H1 (cell line): ENCODE data around the gene PDE6B. TPM values are rescaled to one million over a fixed set of nuclear protein-coding genes. Genes with fewer than 3 reads are reported as not detected.

ENCODE experiments used
- CTCF ChIA-PET: fragments of 300-600 bp; sonication (Branson Sonifier 250); formaldehyde crosslinking; loops from one replicate; lab custom pipeline; 2021; ENCODE audit not compliant: partially characterized antibody; lab: Charles Lee
- POLR2A ChIA-PET: fragments of 300-600 bp; sonication (Branson Sonifier 250); formaldehyde crosslinking; loops from one replicate; lab custom pipeline; 2021; ENCODE audit warnings: inconsistent platforms; ENCODE audit not compliant: partially characterized antibody; lab: Charles Lee
- DNase-seq, 2 experiments: peaks; one replicate each; pipeline versions ENCODE4 v3.0.0 to v3.0.0-alpha.2; 2010 to 2022; ENCODE audit warnings: low spot score in 2 of 2, low read depth in 1 of 2, mixed read lengths in 1 of 2
- FAIRE-seq: peaks from 2 replicates; lab custom pipeline; 2011; peaks lifted over from hg19 to GRCh38; lab: Jason Lieb, UNC
- H2AFZ ChIP-seq: 2 replicates; pipeline ENCODE4 v1.8.1; 2012; ENCODE audit warnings: low read length, inconsistent platforms
- H2AK5ac ChIP-seq: 2 replicates; pipeline ENCODE4 v1.6.1; 2013; ENCODE audit warnings: low read depth, low read length
- H2BK120ac ChIP-seq: replicated peaks from 2 replicates; pipeline ENCODE3; 2013; ENCODE audit warnings: low read depth, low read length, inconsistent platforms
- H2BK12ac ChIP-seq: 2 replicates; pipeline ENCODE4 v1.6.1; 2013; ENCODE audit warnings: low read depth, low read length
- H2BK15ac ChIP-seq: 2 replicates; pipeline ENCODE4 v1.6.1; 2013; ENCODE audit warnings: low read length
- H2BK20ac ChIP-seq: 2 replicates; pipeline ENCODE4 v1.6.1; 2013; ENCODE audit warnings: low read length
- H2BK5ac ChIP-seq: 2 replicates; pipeline ENCODE4 v1.6.1; 2013; ENCODE audit warnings: low read depth, low read length
- H3K14ac ChIP-seq: 2 replicates; pipeline ENCODE4 v1.6.1; 2013; ENCODE audit warnings: inconsistent platforms; ENCODE audit not compliant: insufficient read length
- H3K18ac ChIP-seq: 2 replicates; pipeline ENCODE4 v1.6.1; 2013; ENCODE audit warnings: low read length; ENCODE audit errors: extremely low read depth
- H3K23ac ChIP-seq: 2 replicates; pipeline ENCODE4 v1.6.1; 2013; ENCODE audit warnings: inconsistent platforms; ENCODE audit not compliant: insufficient read length
- H3K23me2 ChIP-seq: 2 replicates; pipeline ENCODE4 v1.6.1; 2013; ENCODE audit warnings: low read depth, low read length
- H3K27ac ChIP-seq: 2 replicates; pipeline ENCODE4 v1.6.1; 2011; ENCODE audit warnings: low read depth, low read length, inconsistent platforms
- H3K27me3 ChIP-seq, 4 experiments: replicated peaks in 1 of 4; 1 replicate in 1 of 4; 2 replicates in 3 of 4; pipeline versions ENCODE4 v1.6.1 to v1.8.1; 2011 to 2013; ENCODE audit warnings: low read length in 3 of 4, mild to moderate bottlenecking in 3 of 4, inconsistent platforms in 2 of 4, mixed read lengths in 2 of 4, moderate library complexity in 1 of 4; ENCODE audit not compliant: control insufficient read depth in 3 of 4, insufficient read depth in 3 of 4; ENCODE audit errors: extremely low read depth in 1 of 4
- H3K36me3 ChIP-seq, 4 experiments: 2 replicates each; pipeline versions ENCODE4 v1.6.1 to v1.8.1; 2011 to 2013; ENCODE audit warnings: mild to moderate bottlenecking in 4 of 4, low read length in 3 of 4, moderate library complexity in 2 of 4, control low read depth in 1 of 4, inconsistent platforms in 1 of 4; ENCODE audit not compliant: insufficient read depth in 4 of 4, control insufficient read depth in 2 of 4
- H3K4ac ChIP-seq: replicated peaks from 2 replicates; pipeline ENCODE3; 2013; ENCODE audit warnings: low read length, low read depth, mixed read lengths, inconsistent platforms; ENCODE audit not compliant: insufficient read length
- H3K4me1 ChIP-seq, 4 experiments: replicated peaks in 1 of 4; 1 replicate in 1 of 4; 2 replicates in 3 of 4; pipeline versions ENCODE4 v1.6.1 to v1.8.1; 2011 to 2013; ENCODE audit warnings: low read length in 3 of 4, inconsistent platforms in 2 of 4, mixed read lengths in 1 of 4; ENCODE audit not compliant: insufficient read depth in 4 of 4, control insufficient read depth in 3 of 4
- H3K4me2 ChIP-seq, 2 experiments: 2 replicates each; pipeline versions ENCODE4 v1.6.1 to v1.8.1; 2011 to 2013; ENCODE audit warnings: low read depth in 2 of 2, low read length in 2 of 2, control low read depth in 1 of 2, inconsistent platforms in 1 of 2, mild to moderate bottlenecking in 1 of 2; ENCODE audit not compliant: insufficient read depth in 1 of 2
- H3K4me3 ChIP-seq, 4 experiments: fragments of 200-600, 300-600 bp in 1 of 4; sonication (generic), shearing (Covaris generic), sonication (Bioruptor Twin) in 1 of 4; 2 replicates each; pipeline versions ENCODE4 v1.5.1 to v1.8.1; 2011 to 2016; ENCODE audit warnings: low read length in 4 of 4, low read depth in 3 of 4, control low read depth in 2 of 4, inconsistent platforms in 2 of 4, mild to moderate bottlenecking in 2 of 4, mixed read lengths in 1 of 4, moderate library complexity in 1 of 4; ENCODE audit not compliant: insufficient read depth in 2 of 4; ENCODE audit errors: extremely low read depth in 1 of 4
- H3K56ac ChIP-seq: replicated peaks from 2 replicates; pipeline ENCODE3; 2013; ENCODE audit warnings: low read depth, mild to moderate bottlenecking, mixed read lengths, low read length, inconsistent platforms; ENCODE audit not compliant: insufficient read length
- H3K79me1 ChIP-seq: 2 replicates; pipeline ENCODE4 v1.6.1; 2013; ENCODE audit warnings: low read depth, low read length, control low read depth
- H3K79me2 ChIP-seq, 2 experiments: 2 replicates each; pipeline versions ENCODE4 v1.6.1 to v1.8.1; 2012 to 2013; ENCODE audit warnings: low read length in 2 of 2, mild to moderate bottlenecking in 2 of 2, inconsistent platforms in 1 of 2; ENCODE audit not compliant: insufficient read depth in 2 of 2, control insufficient read depth in 1 of 2
- H3K9ac ChIP-seq, 4 experiments: replicated peaks in 1 of 4; 1 replicate in 1 of 4; 2 replicates in 3 of 4; pipeline versions ENCODE4 v1.6.1 to v1.8.1; 2011 to 2013; ENCODE audit warnings: low read depth in 3 of 4, low read length in 3 of 4, control low read depth in 2 of 4, mild to moderate bottlenecking in 2 of 4, moderate library complexity in 2 of 4, inconsistent platforms in 1 of 4; ENCODE audit errors: extremely low read depth in 1 of 4
- H3K9me3 ChIP-seq, 2 experiments: 2 replicates each; pipeline versions ENCODE4 v1.6.1 to v1.8.1; 2012 to 2013; ENCODE audit warnings: mild to moderate bottlenecking in 2 of 2, moderate library complexity in 2 of 2, control low read depth in 1 of 2, inconsistent platforms in 1 of 2, low read depth in 1 of 2, low read length in 1 of 2, mixed read lengths in 1 of 2; ENCODE audit not compliant: insufficient read depth in 2 of 2
- H4K20me1 ChIP-seq, 2 experiments: replicated peaks in 1 of 2; 2 replicates each; pipeline versions ENCODE3 to v1.8.1; 2011 to 2013; ENCODE audit warnings: inconsistent platforms in 2 of 2, low read length in 2 of 2, mild to moderate bottlenecking in 1 of 2; ENCODE audit not compliant: insufficient read depth in 2 of 2, control insufficient read depth in 1 of 2
- H4K5ac ChIP-seq: 2 replicates; pipeline ENCODE4 v1.6.1; 2013; ENCODE audit warnings: low read length, low read depth, mixed read lengths, inconsistent platforms; ENCODE audit not compliant: insufficient read length
- H4K8ac ChIP-seq: 2 replicates; pipeline ENCODE4 v1.8.0; 2013; ENCODE audit warnings: mild to moderate bottlenecking, moderate library complexity, low read length, inconsistent platforms; ENCODE audit not compliant: insufficient read depth; ENCODE audit errors: extremely low read depth
- H4K91ac ChIP-seq: replicated peaks from 2 replicates; pipeline ENCODE3; 2013; ENCODE audit warnings: low read length, mixed read lengths, inconsistent platforms; ENCODE audit not compliant: insufficient read length
- ATF3 ChIP-seq: IDR thresholded peaks from 2 replicates; pipeline ENCODE4 v1.6.1; 2011; ENCODE audit warnings: low read depth, mild to moderate bottlenecking, low read length; ENCODE audit not compliant: insufficient read depth
- BRCA1 ChIP-seq: IDR thresholded peaks from 2 replicates; pipeline ENCODE4 v1.6.1; 2012; ENCODE audit warnings: low read depth, low read length, improper control_type of control experiment
- CBX5 ChIP-seq: fragments of 300-800, 300-1000 bp; sonication (generic); IDR thresholded peaks from 2 replicates; pipeline ENCODE4 v1.7.1; 2016; ENCODE audit warnings: antibody characterized with exemption, low read length, low read depth
- EP300 ChIP-seq, 2 experiments: IDR thresholded peaks; 1 replicate in 1 of 2; 2 replicates in 1 of 2; pipeline ENCODE4 v1.6.1; 2011 to 2012; ENCODE audit warnings: low read depth in 2 of 2, low read length in 2 of 2, mild to moderate bottlenecking in 2 of 2, borderline replicate concordance in 1 of 2, inconsistent platforms in 1 of 2, moderate library complexity in 1 of 2
- FOSL1 ChIP-seq: IDR thresholded peaks from 2 replicates; pipeline ENCODE4 v1.6.1; 2011; ENCODE audit warnings: mild to moderate bottlenecking, low read depth, low read length, moderate library complexity; ENCODE audit not compliant: insufficient read depth
- JUN ChIP-seq: IDR thresholded peaks from 2 replicates; pipeline ENCODE4 v1.6.1; 2011; ENCODE audit warnings: low read depth, mild to moderate bottlenecking, improper control_type of control experiment, low read length
- NANOG ChIP-seq: IDR thresholded peaks from 2 replicates; pipeline ENCODE4 v1.6.1; 2011; ENCODE audit warnings: low read length, low read depth, mild to moderate bottlenecking, inconsistent platforms; ENCODE audit not compliant: insufficient read depth, poor library complexity, severe bottlenecking
- RAD21 ChIP-seq, 2 experiments: IDR thresholded peaks in 1 of 2; conservative IDR thresholded peaks in 1 of 2; 2 replicates each; pipeline ENCODE4 v1.6.1; 2011; ENCODE audit warnings: low read depth in 2 of 2, low read length in 2 of 2, improper control_type of control experiment in 1 of 2, inconsistent platforms in 1 of 2, mild to moderate bottlenecking in 1 of 2, moderate library complexity in 1 of 2
- RFX5 ChIP-seq: IDR thresholded peaks from 2 replicates; pipeline ENCODE4 v1.6.1; 2011; ENCODE audit warnings: low read depth, low read length, improper control_type of control experiment, borderline replicate concordance
- RXRA ChIP-seq: IDR thresholded peaks from 2 replicates; pipeline ENCODE4 v1.6.1; 2011; ENCODE audit warnings: low read depth, mild to moderate bottlenecking, low read length, moderate library complexity; ENCODE audit not compliant: insufficient read depth
- SP1 ChIP-seq: IDR thresholded peaks from 2 replicates; pipeline ENCODE4 v1.6.1; 2011; ENCODE audit warnings: low read depth, low read length
- WGBS, 2 experiments: shearing (Covaris generic) in 1 of 2; methylation state at CpG; one replicate each; pipeline versions ENCODE4 v1.1.6 to v1.1.7; 2013 to 2015; ENCODE audit warnings: low lambda C conversion rate in 2 of 2, mixed read lengths in 2 of 2, inconsistent platforms in 1 of 2, low coverage in 1 of 2, missing lambda C conversion rate in 1 of 2; ENCODE audit not compliant: insufficient replicate concordance in 2 of 2, insufficient coverage in 1 of 2, insufficient read length in 1 of 2; ENCODE audit errors: extremely low coverage in 1 of 2, missing lambda C conversion rate in 1 of 2; 5-methylcytosine and 5-hydroxymethylcytosine counted together
- polyA plus RNA-seq, 7 experiments: library from polyadenylated mRNA; depleted of rRNA in 3 of 7; stranded (reverse) in 5 of 7; unstranded in 2 of 7; fragments of >200 nt in 5 of 7; fragments of 200-250 nt in 2 of 7; gene quantifications; 1 replicate in 5 of 7; 2 replicates in 1 of 7; 4 replicates in 1 of 7; pipeline versions ENCODE4 v1.2.1 to v1.2.3, GENCODE V29; 2011 to 2013; ENCODE audit warnings: missing spikeins in 2 of 7, mixed read lengths in 2 of 7
- total RNA-seq: library from RNA; stranded (reverse); fragmentation: NEBNext Ultra II Directional; extraction: Animal tissue kit (Norgen Biotek cat#: 25700); gene quantifications from 2 replicates; pipeline ENCODE4 v1.2.1, GENCODE V29; 2021

PDE6B gene
- total and polyA plus RNA-seq, 2 of the 8 experiments (the other 6 are each of a cell fraction or from before 2014, with no cell fraction given), result 4.1 to 8.4 TPM

- H3K23ac ChIP-seq, result no peak overlapping the region
- H3K56ac ChIP-seq, result no peak overlapping the region
- H2BK5ac ChIP-seq, result peak overlapping the region; percentile 82; the same call in 1 of the 2 replicates
- peaks cover 0 to 25% (median 11%) of the 10 kb centered on the region in 4 experiments; a peak in 6 of 7 replicates for H3K4me1 ChIP-seq
- peak overlapping the region in 2 of 4 experiments; percentile 46 to 66; a peak in 3 of 8 replicates for H3K4me3 ChIP-seq
- no peak for DNase-seq
- H3K4ac ChIP-seq, result no peak overlapping the region
- peaks cover 6% of the 10 kb centered on the region; the same call in 1 of the 2 replicates for H3K23me2 ChIP-seq
- TF ChIP-seq RFX5 (no peak), FOSL1 (no peak), RAD21 (IDR thresholded peaks at IDR 0.05 in 1 of 2, conservative IDR thresholded peaks at IDR 0.05 in 1 of 2; ENCODE audit: low read depth in 2 of 2, low read length in 2 of 2) (no peak), EP300 (IDR thresholded peaks at IDR 0.05; ENCODE audit: borderline replicate concordance in 1 of 2, low read depth in 2 of 2, low read length in 2 of 2) (no peak), JUN (no peak), NANOG (no peak), RXRA (no peak), ATF3 (no peak), CBX5 (no peak), SP1 (no peak), BRCA1 (no peak)
- TF ChIP-seq, all 59 proteins: peak for 0
- H4K20me1 ChIP-seq, result peaks cover 0 to 4% of the 10 kb centered on the region in 2 experiments
- no peak overlapping the region for H3K14ac ChIP-seq
- peak overlapping the region; percentile 31; the same call in 1 of the 2 replicates for H2AFZ ChIP-seq
- H3K79me2 ChIP-seq, result no peaks in the 10 kb centered on the region
- POLR2A ChIA-PET, result interaction anchor here (0.8 to 1.2 kb wide), 2 partner anchors 9 to 11 kb away, joined by 3 to 4 read pairs; no protein-coding TSS in a partner anchor
- no peak overlapping the region for H2BK120ac ChIP-seq
- H3K36me3 ChIP-seq, result no peaks in the 10 kb centered on the region
- no peaks in the 10 kb centered on the region for H3K9me3 ChIP-seq
- no peak overlapping the region for H2AK5ac ChIP-seq
- WGBS, 2 experiments, result 88% methylated on average over 8 of the region's 8 CpGs; no CpG with 5 or more reads in 1 of the 2 experiments
- peak overlapping the region in 2 of 4 experiments; percentile 26 to 50; a peak in 2 of 7 replicates for H3K9ac ChIP-seq
- peaks cover 0 to 4% (median 0%) of the 10 kb centered on the region in 4 experiments; a peak in 1 of 7 replicates for H3K27me3 ChIP-seq
- 0 out of 2 replicates have a peak overlapping the region, but pooled peaks have one; percentile 5 for H2BK15ac ChIP-seq
- CTCF ChIA-PET, result interaction anchor here (1.2 to 3.2 kb wide), 2 partner anchors 11 to 202 kb away, joined by 3 to 15 read pairs; no protein-coding TSS in a partner anchor
- H3K4me2 ChIP-seq, result peak overlapping the region; percentile 68 to 85
- H2BK12ac ChIP-seq, result no peak overlapping the region
- peak overlapping the region; percentile 81 for H4K8ac ChIP-seq
- no peak overlapping the region for H2BK20ac ChIP-seq
- no peak overlapping the region for H4K91ac ChIP-seq
- H4K5ac ChIP-seq, result peak overlapping the region; percentile 15
- no peak for FAIRE-seq
- H3K79me1 ChIP-seq, result no peaks in the 10 kb centered on the region
- H3K18ac ChIP-seq, result peak overlapping the region; percentile 90
- H3K27ac ChIP-seq, result no peak overlapping the region; the same call in 1 of the 2 replicates
These were observed 64.3 kb downstream of the PDE6B start for GRCh38 chr4:689723-690122.
